ENCODE data around the gene JAK1. TPM values are rescaled to one million over a fixed set of nuclear protein-coding genes. Genes with fewer than 3 reads are reported as not detected.

Gene JAK1
- total RNA-seq, 1 donor from 2014 or later: 152 TPM

- peaks cover 31% of the 10 kb centered on the region for H3K4me1 ChIP-seq
- TF ChIP-seq CTCF (IDR thresholded peaks at IDR 0.05): no peak
- no peak for DNase-seq
- peaks cover 25% of the 10 kb centered on the region for H3K36me3 ChIP-seq
- no peaks in the 10 kb centered on the region for H3K9me3 ChIP-seq
- H3K4me3 ChIP-seq: no peak overlapping the region
- intact Hi-C loops (cut with DNase I): no loop called here
- no peak for ATAC-seq
- H3K27me3 ChIP-seq: no peaks in the 10 kb centered on the region
- H3K27ac ChIP-seq: no peak overlapping the region
Observed at GRCh38 chr1:64886877-64887276, 79.5 kb downstream of the JAK1 start.

DNA sequence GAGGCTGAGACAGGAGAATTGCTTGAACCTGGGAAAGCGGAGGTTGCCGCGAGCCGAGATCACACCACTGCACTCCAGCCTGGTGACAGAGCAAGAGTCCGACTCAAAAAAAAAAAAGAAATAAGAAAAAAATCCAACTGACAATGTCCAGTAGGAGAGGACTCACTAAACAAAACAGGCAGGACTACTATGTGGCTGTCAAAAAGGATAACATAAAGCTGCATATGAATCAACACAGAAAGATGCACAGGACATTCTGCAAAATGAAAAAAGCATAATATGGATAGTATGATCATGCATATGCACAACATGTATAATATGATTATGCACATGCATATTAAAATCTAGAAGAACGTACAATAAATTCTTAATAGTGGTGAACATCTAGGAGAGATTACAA, 80.7 kb downstream of the JAK1 start:
- Histone ChIP-seq H3K4me3 (no peak overlapping the region), H3K27ac (no peak overlapping the region), H3K4me1 (peaks cover 18% of the 10 kb centered on the region), H3K36me3 (peaks cover 37% of the 10 kb centered on the region), H3K27me3 (no peaks in the 10 kb centered on the region), H3K9me3 (no peaks in the 10 kb centered on the region)
- intact Hi-C loops (cut with DNase I): no loop called here
- TF ChIP-seq CTCF (IDR thresholded peaks at IDR 0.05): no peak
- ATAC-seq: no peak
- DNase-seq: no peak

GRCh38 chr1:64884261-64885040, 81.9 kb downstream of the JAK1 start:
- no peak overlapping the region for H3K4me3 ChIP-seq
- peaks cover 9% of the 10 kb centered on the region for H3K4me1 ChIP-seq
- peaks cover 39% of the 10 kb centered on the region for H3K36me3 ChIP-seq
- no peaks in the 10 kb centered on the region for H3K9me3 ChIP-seq
- H3K27ac ChIP-seq: no peak overlapping the region
- H3K27me3 ChIP-seq: no peaks in the 10 kb centered on the region
- TF ChIP-seq CTCF (IDR thresholded peaks at IDR 0.05): no peak
- intact Hi-C loops (cut with DNase I): no loop called here
- ATAC-seq: no peak
- DNase-seq: no peak

- no peaks in the 10 kb centered on the region for H3K9me3 ChIP-seq
- no peak overlapping the region for H3K27ac ChIP-seq
- H3K4me3 ChIP-seq: no peak overlapping the region
- TF ChIP-seq CTCF (IDR thresholded peaks at IDR 0.05): no peak
- intact Hi-C loops (cut with DNase I): no loop called here
- peaks cover 51% of the 10 kb centered on the region for H3K36me3 ChIP-seq
- no peaks in the 10 kb centered on the region for H3K27me3 ChIP-seq
- no peaks in the 10 kb centered on the region for H3K4me1 ChIP-seq
- DNase-seq (no peak), ATAC-seq (no peak)
Observed at GRCh38 chr1:64882574-64883255, 83.6 kb downstream of the JAK1 start.

GRCh38 chr1:64881281-64881680, 85.1 kb downstream of the JAK1 start:
- no peak for TF ChIP-seq CTCF (IDR thresholded peaks at IDR 0.05)
- intact Hi-C loops (cut with DNase I): no loop called here
- no peak overlapping the region for H3K27ac ChIP-seq
- no peak overlapping the region for H3K4me3 ChIP-seq
- peaks cover 65% of the 10 kb centered on the region for H3K36me3 ChIP-seq
- no peak for DNase-seq
- H3K27me3 ChIP-seq: no peaks in the 10 kb centered on the region
- ATAC-seq: no peak
- no peaks in the 10 kb centered on the region for H3K4me1 ChIP-seq
- H3K9me3 ChIP-seq: no peaks in the 10 kb centered on the region
